Left lobe of liver (tissue), 2 donors: ENCODE measurements around the gene TMX2. TPM values are rescaled to one million over a fixed set of nuclear protein-coding genes. Genes with fewer than 3 reads are reported as not detected.
"Not testable (repeated sequence)": the region's sequence is repeated elsewhere in the genome, so short reads cannot be mapped to it uniquely, and the experiment has no call there.

Experiments used
- ATAC-seq: fragments of 200-7000 bp; cut with Tn5 transposase; one replicate; pipeline ENCODE4 v1.9.1; 2020; ENCODE audit warnings: mild to moderate bottlenecking, moderate library complexity
- DNase-seq: peaks from one replicate; pipeline ENCODE4 v3.0.0-alpha.2; 2020; ENCODE audit warnings: low spot score
- total RNA-seq: library from RNA; stranded (reverse); gene quantifications from one replicate; pipeline ENCODE4 v1.2.1, GENCODE V29; 2021
- donor health status: DM: no; HTN: no; CAD: no; lungs with moderate emphysema.
- donor health status: DM: no; HTN: yes; CAD: no.

TMX2 gene
- total RNA-seq, 1 donor from 2014 or later: 43.0 TPM

- DNase-seq (peak; percentile 89), ATAC-seq (peak; percentile 80)
These were observed 758 bp upstream of the TMX2 start, which contains the start of gene MED19 for GRCh38 chr11:57711414-57712255. TSS of gene MED19 (minus strand) at chr11:57712215. CDS start at chr11:57712179, 36 bp downstream.

- DNase-seq: no peak
- no peak for ATAC-seq
These were observed 1.4 kb downstream of the TMX2 start for GRCh38 chr11:57713835-57714234.

- not testable (repeated sequence) for DNase-seq, ATAC-seq
These were observed 4.3 kb downstream of the TMX2 start for GRCh38 chr11:57716726-57717125.

GRCh38 chr11:57727185-57727584 is 14.8 kb downstream of the TMX2 start:
- no peak for ATAC-seq

GRCh38 chr11:57728829-57729228 is 16.4 kb downstream of the TMX2 start:
- DNase-seq (no peak), ATAC-seq (no peak)

More at GRCh38 chr11:57727185-57727584, 14.8 kb downstream of the TMX2 start:
- DNase-seq: no peak

GRCh38 chr11:57729479-57729878 is 17.1 kb downstream of the TMX2 start:
- ATAC-seq: no peak
- DNase-seq: no peak

DNA sequence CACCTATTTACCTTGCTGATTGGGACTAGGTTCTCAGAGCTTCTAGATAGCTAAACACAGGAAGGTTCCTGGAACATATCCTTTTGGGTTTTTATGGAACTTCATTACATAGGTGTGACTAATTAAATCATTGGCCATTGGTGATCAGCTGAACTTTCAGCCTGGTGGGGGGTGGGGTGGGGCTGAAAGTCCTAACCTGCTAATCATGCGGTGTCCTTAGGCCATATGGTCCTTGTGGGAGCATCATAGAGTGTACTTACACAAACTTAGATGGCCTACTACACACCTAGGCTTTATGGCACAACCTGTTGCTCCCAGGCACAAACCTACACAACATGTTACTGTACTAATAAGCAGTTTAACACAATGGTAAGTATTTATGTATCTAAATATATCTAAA is 20.3 kb downstream of the TMX2 start:
- no peak for DNase-seq
- ATAC-seq: no peak

- ATAC-seq (no peak), DNase-seq (no peak)
These were observed 23.4 kb downstream of the TMX2 start for GRCh38 chr11:57735619-57736298.

DNA sequence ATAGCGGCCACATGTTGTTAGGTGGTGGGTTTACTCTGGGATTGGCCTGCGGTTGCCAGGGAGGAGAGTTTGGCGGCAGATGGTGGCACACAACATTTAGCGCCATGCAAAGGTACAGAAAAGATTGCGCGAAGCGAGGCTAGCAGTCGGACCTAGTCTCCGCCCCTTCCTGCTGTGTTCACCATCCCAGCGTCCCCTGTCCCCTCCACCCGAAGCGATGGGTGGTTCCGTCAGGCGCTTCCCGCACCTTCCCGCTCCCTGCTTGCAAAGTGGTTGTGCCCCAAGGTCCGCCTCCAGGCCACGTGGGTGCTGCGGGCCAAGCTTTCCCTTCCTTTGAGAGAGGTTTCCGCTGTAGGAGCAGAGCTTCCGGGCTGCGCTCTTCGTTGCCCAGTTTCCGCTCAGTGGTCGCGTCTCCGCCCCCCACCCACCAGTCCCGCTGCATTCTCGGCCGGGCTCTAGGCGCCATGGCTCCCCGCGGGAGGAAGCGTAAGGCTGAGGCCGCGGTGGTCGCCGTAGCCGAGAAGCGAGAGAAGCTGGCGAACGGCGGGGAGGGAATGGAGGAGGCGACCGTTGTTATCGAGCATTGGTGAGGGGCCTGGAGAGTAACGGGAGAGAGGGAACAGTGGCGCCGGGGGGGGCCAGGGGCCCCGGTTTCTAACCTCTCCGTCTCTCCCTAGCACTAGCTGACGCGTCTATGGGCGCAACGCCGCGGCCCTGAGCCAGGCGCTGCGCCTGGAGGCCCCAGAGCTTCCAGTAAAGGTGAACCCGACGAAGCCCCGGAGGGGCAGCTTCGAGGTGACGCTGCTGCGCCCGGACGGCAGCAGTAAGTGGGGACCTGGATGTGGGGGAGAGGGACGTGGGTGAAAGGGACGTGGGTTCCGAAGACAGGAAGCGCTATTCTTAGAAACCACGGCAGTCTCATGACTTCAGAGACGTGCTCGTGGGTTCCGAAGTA is 29.0 kb downstream of the TMX2 start, which contains the start of gene SELENOH:
Gene SELENOH, plus strand, starts transcription at position 360 of the 955 bp plus-strand sequence. Its CDS starts 105 bp downstream, at position 465.
- DNase-seq: peak; percentile 97
- ATAC-seq: peak; percentile 99

DNA sequence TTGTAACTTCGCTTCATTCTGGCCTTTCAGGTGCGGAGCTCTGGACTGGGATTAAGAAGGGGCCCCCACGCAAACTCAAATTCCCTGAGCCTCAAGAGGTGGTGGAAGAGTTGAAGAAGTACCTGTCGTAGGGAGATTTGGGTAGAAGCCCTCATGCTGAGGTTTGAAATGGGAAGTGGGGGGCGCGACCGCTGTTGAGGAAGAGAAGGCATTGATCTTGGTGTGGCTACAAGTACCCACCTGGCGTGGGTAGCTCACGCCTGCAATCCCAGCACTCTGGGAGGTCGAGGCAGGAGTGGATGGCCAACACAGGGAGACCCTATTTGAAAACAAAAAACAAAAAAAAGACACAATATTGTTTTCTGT is 29.7 kb downstream of the TMX2 start:
- no peak for ATAC-seq
- DNase-seq: no peak

- no peak for DNase-seq
- no peak for ATAC-seq
These were observed 32.0 kb downstream of the TMX2 start for GRCh38 chr11:57744357-57744756.

GRCh38 chr11:57745206-57745605 is 32.8 kb downstream of the TMX2 start:
- no peak for ATAC-seq
- DNase-seq: no peak

DNA sequence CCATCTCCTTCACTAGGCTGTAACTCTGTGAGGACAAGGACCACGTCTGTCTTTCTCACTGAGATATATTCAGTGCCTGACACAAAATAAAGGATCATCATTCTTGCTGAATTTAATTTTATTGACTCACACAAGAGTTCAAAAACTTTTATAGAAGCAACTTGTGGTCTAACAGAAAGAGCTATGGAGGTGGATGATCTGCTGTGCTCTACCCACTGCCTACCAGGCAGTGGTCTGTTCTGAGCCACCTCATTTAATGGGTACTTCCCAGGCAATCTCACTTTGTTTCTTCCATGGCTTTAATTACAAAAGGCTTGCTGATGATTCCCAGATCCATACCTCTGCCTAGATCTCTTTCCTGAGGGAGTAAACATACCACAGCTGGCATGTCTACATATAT is 34.5 kb downstream of the TMX2 start:
- no peak for ATAC-seq
- DNase-seq: no peak

GRCh38 chr11:57751176-57751575 is 38.8 kb downstream of the TMX2 start:
- DNase-seq (no peak), ATAC-seq (no peak)

DNA sequence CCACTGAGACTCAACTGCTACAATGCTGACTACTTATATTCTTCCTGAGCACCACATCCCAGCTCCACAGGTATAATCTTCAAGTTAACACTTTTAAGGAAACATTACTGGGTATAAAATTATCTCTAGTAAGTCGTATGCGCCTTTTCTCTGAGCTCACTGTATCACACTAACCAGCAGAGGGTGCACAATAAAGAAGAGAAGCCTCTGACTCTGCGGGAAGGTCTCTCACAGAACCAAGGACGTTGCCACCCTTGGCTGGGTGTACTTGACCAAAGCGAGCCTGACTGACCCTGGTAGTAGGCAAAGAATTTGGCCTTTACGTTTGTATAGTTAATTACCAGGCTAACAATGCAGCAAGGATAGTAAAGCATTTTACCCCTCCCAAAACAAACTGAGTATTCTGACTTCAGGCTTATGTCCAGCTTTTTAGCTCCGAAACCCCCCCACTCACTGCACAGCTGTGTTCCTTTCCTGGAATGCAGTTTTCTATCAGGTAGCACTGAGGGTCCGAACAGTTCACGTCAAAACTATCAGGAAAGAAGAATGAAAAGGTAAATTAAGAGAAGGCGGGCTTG is 39.4 kb downstream of the TMX2 start, which contains the start of gene BTBD18:
Gene BTBD18, minus strand, starts transcription at position 144 of the 578 bp plus-strand sequence. CDS start 631 bp downstream, outside the sequence.
- no peak for DNase-seq
- peak; percentile 96 for ATAC-seq

DNA sequence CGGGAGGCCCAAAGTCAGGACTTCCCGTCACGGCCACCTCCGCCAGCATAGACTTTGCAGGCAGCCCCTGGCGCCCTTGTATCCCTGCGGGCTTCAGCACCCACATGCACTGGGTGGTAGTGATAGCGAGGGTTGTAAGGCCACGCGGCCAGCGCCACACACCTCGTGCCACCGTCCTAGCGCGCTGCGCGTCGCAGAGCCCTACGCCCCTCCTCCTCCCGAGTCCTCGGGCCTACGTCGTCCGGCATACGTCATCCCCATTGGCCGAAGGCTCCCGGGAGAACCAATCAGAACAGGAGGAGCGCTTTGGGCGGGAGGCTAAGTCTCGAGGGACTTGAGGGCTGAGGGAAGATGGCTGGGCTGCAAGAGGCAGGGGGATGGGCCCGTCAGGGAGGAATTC is 40.6 kb downstream of the TMX2 start:
- ATAC-seq (no peak), DNase-seq (no peak)

DNA sequence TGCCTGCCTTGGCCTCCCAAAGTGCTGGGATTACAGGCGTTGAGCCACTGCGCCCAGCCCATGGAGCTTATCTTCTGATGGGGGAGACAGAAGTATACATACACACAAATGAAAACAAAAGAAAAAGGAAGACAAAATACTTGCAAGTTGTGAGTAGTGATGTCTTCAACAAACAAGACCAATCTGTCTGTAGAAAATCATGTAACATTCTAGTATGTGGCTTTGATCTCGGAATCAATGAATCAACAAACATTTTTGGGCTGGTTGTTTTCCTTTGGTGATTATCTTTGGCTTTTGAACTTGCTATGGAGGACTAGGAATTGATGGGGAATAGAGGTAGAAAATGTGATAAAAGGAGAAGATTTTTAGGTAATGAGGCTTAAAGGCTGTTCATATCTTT is 45.8 kb downstream of the TMX2 start:
- DNase-seq (no peak), ATAC-seq (no peak)

DNA sequence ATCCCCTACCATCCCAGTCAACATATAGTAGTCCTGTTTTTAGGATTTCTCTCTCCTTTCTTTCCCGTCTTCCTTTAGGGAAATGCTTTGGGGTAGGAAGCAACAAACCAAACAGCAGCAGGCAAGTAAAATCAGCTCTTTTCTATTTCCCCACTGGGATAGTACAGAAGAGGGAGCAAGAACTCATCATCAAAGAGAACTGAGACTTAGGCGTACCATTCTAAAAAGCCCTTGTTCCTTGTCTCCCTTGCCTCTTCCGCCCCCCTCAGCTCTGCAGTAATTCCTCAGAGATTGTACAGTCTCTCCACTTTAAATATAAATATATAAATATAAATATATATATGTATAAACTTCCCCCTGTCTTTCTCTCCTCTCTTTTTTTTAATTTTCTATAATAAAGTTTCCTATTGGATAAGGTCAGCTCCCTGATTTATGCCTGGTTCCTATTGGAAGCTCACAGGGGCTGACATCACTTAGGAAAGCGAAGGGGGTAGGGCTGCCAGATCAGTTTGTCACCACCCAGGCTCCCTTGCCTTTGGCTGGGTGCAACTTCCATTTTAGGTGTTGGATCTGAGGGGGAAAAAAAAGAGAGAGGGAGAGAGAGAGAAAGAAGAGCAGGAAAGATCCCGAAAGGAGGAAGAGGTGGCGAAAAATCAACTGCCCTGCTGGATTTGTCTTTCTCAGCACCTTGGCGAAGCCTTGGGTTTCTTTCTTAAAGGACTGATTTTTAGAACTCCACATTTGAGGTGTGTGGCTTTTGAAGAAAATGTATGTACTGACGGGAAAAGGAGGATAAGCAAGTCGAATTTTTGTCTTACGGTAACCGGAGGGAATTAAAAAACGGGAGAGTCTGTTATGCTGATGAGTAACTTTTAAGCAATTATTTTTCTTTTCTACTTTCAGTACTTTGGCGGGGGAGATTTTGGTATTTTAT is 49.2 kb downstream of the TMX2 start, which contains the start of gene CTNND1:
Gene CTNND1, plus strand, starts transcription at position 502 of the 934 bp plus-strand sequence. CDS start 29,677 bp downstream, outside the sequence.
- peak; percentile 89 for DNase-seq
- peak; percentile 97 for ATAC-seq

DNA sequence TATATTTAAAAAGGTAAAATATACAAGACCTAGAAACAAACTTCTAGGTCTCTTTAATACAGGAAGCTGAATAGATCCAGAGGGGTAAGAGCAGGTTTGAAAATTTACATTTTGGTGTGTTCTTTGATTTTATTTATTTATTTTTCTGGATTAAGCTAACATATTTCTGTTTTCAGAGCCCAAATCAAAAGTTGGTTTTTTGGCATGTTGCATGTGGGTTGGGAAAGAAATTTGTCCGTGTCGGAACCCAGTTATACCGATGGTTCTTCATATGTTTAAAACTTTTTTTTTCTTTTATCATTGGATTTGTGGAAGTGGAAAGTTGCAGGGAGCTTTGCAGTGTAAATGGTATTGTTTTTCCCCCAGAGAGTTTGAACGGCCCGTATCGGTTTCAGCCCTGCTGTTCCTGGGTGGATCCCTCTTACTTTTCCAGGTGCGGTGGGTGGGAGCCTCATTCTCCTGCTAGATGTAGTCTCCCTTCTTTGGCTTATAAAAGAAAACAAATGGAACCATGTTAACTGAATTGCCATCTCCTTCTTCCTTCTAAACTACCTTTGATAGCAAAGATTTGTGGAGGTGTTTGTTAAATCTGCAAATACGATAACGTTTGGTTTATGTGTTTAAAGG is 50.0 kb downstream of the TMX2 start:
- DNase-seq: no peak
- peak; percentile 42 for ATAC-seq
